ENCODE results near the gene NXF3.

The NXF3 gene

DNA sequence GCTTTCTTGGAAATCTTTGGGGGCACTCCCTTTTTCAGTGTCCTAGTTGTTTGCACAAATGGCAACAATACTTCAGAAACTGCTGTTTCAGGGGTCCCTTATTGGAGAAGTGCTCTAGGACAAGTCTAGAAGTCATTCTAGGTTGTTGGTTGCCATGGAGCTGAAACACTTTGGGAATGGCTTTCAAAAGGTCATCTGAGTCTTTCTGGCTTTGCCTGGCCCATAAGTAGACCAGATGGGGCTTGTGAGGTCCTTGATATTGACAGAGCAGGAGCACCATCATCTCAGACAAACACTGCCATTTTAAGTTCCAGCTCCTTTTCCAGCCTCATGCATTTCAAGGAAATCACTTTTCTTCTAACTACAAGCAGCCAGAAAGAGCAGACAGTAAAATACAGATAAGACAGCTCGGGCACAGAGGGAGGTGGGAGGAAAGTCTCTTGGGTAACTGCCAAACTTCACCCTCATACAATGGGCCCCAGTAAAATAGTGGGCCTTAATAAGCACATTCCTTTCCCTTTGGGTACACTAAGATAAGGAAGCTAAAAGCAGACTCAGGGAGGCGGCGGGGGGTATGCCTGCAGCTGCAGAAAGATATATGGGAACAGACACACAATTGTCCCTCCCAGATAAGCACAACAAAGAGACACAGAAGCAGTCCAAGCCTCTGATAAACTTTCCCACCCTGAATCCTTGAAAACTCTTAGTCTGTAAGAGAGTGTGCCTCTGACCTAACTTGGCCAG is 8.5 kb upstream of the NXF3 start (continued):
- TF ChIP-seq, protein P1, sequence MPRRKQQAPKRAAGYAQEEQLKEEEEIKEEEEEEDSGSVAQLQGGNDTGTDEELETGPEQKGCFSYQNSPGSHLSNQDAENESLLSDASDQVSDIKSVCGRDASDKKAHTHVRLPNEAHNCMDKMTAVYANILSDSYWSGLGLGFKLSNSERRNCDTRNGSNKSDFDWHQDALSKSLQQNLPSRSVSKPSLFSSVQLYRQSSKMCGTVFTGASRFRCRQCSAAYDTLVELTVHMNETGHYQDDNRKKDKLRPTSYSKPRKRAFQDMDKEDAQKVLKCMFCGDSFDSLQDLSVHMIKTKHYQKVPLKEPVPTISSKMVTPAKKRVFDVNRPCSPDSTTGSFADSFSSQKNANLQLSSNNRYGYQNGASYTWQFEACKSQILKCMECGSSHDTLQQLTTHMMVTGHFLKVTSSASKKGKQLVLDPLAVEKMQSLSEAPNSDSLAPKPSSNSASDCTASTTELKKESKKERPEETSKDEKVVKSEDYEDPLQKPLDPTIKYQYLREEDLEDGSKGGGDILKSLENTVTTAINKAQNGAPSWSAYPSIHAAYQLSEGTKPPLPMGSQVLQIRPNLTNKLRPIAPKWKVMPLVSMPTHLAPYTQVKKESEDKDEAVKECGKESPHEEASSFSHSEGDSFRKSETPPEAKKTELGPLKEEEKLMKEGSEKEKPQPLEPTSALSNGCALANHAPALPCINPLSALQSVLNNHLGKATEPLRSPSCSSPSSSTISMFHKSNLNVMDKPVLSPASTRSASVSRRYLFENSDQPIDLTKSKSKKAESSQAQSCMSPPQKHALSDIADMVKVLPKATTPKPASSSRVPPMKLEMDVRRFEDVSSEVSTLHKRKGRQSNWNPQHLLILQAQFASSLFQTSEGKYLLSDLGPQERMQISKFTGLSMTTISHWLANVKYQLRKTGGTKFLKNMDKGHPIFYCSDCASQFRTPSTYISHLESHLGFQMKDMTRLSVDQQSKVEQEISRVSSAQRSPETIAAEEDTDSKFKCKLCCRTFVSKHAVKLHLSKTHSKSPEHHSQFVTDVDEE (CRISPR knock-in tag; IDR thresholded peaks at IDR 0.05): no peak
- no peak for TF ChIP-seq ZNF70 (CRISPR knock-in tag; IDR thresholded peaks at IDR 0.05)

DNA sequence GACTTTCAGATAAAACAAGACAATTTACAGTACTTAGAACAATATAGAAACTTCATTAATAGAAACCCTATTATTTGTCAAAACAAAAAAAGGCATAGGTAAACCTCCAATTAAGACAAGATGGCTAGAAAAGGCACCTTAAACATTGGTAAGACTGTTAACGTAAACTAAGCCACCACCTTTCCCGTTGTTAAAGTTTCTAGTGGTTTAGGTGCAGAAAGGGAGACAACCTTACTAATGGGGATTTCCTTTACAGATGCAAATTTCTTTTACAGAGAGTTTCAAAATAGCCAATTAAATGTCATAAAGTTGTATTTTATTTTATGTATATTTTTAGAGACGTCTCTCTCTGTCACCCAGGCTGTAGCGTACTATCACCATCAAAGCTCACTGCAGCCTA is 7.5 kb upstream of the NXF3 start:
- ATAC-seq: no peak
- TF ChIP-seq ISL1 (CRISPR knock-in tag; IDR thresholded peaks at IDR 0.05): no peak
- TF ChIP-seq TCF4 (CRISPR knock-in tag; IDR thresholded peaks at IDR 0.05; ENCODE audit: borderline replicate concordance): no peak
- TF ChIP-seq ZFP30 (CRISPR knock-in tag; IDR thresholded peaks at IDR 0.05): no peak
- TF ChIP-seq, protein P2, sequence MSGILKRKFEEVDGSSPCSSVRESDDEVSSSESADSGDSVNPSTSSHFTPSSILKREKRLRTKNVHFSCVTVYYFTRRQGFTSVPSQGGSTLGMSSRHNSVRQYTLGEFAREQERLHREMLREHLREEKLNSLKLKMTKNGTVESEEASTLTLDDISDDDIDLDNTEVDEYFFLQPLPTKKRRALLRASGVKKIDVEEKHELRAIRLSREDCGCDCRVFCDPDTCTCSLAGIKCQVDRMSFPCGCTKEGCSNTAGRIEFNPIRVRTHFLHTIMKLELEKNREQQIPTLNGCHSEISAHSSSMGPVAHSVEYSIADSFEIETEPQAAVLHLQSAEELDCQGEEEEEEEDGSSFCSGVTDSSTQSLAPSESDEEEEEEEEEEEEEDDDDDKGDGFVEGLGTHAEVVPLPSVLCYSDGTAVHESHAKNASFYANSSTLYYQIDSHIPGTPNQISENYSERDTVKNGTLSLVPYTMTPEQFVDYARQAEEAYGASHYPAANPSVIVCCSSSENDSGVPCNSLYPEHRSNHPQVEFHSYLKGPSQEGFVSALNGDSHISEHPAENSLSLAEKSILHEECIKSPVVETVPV (CRISPR knock-in tag; IDR thresholded peaks at IDR 0.05): no peak
- TF ChIP-seq RARB (CRISPR knock-in tag; IDR thresholded peaks at IDR 0.05): no peak
- TF ChIP-seq GLIS3 (CRISPR knock-in tag; IDR thresholded peaks at IDR 0.05): no peak
- TF ChIP-seq, protein P3, sequence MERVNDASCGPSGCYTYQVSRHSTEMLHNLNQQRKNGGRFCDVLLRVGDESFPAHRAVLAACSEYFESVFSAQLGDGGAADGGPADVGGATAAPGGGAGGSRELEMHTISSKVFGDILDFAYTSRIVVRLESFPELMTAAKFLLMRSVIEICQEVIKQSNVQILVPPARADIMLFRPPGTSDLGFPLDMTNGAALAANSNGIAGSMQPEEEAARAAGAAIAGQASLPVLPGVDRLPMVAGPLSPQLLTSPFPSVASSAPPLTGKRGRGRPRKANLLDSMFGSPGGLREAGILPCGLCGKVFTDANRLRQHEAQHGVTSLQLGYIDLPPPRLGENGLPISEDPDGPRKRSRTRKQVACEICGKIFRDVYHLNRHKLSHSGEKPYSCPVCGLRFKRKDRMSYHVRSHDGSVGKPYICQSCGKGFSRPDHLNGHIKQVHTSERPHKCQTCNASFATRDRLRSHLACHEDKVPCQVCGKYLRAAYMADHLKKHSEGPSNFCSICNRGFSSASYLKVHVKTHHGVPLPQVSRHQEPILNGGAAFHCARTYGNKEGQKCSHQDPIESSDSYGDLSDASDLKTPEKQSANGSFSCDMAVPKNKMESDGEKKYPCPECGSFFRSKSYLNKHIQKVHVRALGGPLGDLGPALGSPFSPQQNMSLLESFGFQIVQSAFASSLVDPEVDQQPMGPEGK (CRISPR knock-in tag; IDR thresholded peaks at IDR 0.05; ENCODE audit: borderline replicate concordance): no peak
- TF ChIP-seq ZNF70 (CRISPR knock-in tag; IDR thresholded peaks at IDR 0.05): no peak
- TF ChIP-seq PPARA (CRISPR knock-in tag; IDR thresholded peaks at IDR 0.05; ENCODE audit: borderline replicate concordance): no peak
- TF ChIP-seq, protein P4, sequence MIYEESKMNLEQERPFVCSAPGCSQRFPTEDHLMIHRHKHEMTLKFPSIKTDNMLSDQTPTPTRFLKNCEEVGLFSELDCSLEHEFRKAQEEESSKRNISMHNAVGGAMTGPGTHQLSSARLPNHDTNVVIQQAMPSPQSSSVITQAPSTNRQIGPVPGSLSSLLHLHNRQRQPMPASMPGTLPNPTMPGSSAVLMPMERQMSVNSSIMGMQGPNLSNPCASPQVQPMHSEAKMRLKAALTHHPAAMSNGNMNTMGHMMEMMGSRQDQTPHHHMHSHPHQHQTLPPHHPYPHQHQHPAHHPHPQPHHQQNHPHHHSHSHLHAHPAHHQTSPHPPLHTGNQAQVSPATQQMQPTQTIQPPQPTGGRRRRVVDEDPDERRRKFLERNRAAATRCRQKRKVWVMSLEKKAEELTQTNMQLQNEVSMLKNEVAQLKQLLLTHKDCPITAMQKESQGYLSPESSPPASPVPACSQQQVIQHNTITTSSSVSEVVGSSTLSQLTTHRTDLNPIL (CRISPR knock-in tag; IDR thresholded peaks at IDR 0.05; ENCODE audit: low read depth): no peak
- TF ChIP-seq SNAI2 (CRISPR knock-in tag; IDR thresholded peaks at IDR 0.05): no peak
- TF ChIP-seq ZFP3 (CRISPR knock-in tag; IDR thresholded peaks at IDR 0.05): no peak
- no peak for TF ChIP-seq TOX (CRISPR knock-in tag; IDR thresholded peaks at IDR 0.05; ENCODE audit: borderline replicate concordance)
- no peak for TF ChIP-seq ZC3H10 (CRISPR knock-in tag; IDR thresholded peaks at IDR 0.05)
- TF ChIP-seq ZNF565 (CRISPR knock-in tag; conservative IDR thresholded peaks at IDR 0.05; ENCODE audit: low read depth): no peak
- no peak for TF ChIP-seq ZNF8 (CRISPR knock-in tag; IDR thresholded peaks at IDR 0.05)
- TF ChIP-seq, protein P1 (CRISPR knock-in tag; IDR thresholded peaks at IDR 0.05): no peak

DNA sequence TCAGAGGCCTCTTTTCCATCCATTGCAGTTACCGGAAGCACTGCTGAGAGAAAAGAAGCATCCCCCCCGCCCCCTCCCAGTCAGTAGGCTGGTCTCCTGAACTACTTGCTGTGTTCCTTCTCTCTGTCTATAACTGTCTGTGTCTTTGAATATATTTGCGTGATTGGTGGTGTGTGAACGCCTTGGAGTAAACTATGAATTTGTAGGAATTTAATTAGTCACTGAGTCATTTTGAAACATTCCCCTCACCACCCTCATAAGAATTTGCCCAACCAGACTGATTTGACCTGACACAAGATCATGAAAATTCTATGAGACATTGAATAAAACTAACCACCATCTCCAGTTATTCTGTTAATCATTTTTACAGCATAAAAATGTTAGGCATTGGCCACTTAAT is 6.7 kb upstream of the NXF3 start:
- ATAC-seq: no peak
- TF ChIP-seq, protein P5, sequence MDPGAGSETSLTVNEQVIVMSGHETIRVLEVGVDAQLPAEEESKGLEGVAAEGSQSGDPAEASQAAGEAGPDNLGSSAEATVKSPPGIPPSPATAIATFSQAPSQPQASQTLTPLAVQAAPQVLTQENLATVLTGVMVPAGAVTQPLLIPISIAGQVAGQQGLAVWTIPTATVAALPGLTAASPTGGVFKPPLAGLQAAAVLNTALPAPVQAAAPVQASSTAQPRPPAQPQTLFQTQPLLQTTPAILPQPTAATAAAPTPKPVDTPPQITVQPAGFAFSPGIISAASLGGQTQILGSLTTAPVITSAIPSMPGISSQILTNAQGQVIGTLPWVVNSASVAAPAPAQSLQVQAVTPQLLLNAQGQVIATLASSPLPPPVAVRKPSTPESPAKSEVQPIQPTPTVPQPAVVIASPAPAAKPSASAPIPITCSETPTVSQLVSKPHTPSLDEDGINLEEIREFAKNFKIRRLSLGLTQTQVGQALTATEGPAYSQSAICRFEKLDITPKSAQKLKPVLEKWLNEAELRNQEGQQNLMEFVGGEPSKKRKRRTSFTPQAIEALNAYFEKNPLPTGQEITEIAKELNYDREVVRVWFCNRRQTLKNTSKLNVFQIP (CRISPR knock-in tag; IDR thresholded peaks at IDR 0.05; ENCODE audit: borderline replicate concordance, low read depth): no peak
- no peak for TF ChIP-seq ESRRG (CRISPR knock-in tag; IDR thresholded peaks at IDR 0.05)
- TF ChIP-seq ZNF70 (CRISPR knock-in tag; IDR thresholded peaks at IDR 0.05): no peak
- no peak for TF ChIP-seq RARB (CRISPR knock-in tag; IDR thresholded peaks at IDR 0.05)
- TF ChIP-seq ZFP30 (CRISPR knock-in tag; IDR thresholded peaks at IDR 0.05): no peak
- TF ChIP-seq GLIS3 (CRISPR knock-in tag; IDR thresholded peaks at IDR 0.05): no peak
- no peak for TF ChIP-seq OSR1 (CRISPR knock-in tag; IDR thresholded peaks at IDR 0.05)
- no peak for TF ChIP-seq ARNTL (CRISPR knock-in tag; IDR thresholded peaks at IDR 0.05; ENCODE audit: borderline replicate concordance, low read depth)
- TF ChIP-seq SNAI2 (CRISPR knock-in tag; IDR thresholded peaks at IDR 0.05): no peak
- TF ChIP-seq, protein P2 (CRISPR knock-in tag; IDR thresholded peaks at IDR 0.05): no peak
- no peak for TF ChIP-seq ISL1 (CRISPR knock-in tag; IDR thresholded peaks at IDR 0.05)
